ENCODE measurements around the gene ARHGEF1.

The ARHGEF1 gene

GRCh38 chr19:41917676-41918075 is 34.7 kb downstream of the ARHGEF1 start:
- in situ Hi-C loops (cut with MboI; ENCODE audit: low sequenced_read_pairs), result no loop called here

GRCh38 chr19:41918095-41918494 is 35.1 kb downstream of the ARHGEF1 start:
- in situ Hi-C loops (cut with MboI; ENCODE audit: low sequenced_read_pairs), result no loop called here

GRCh38 chr19:41918653-41919244 is 35.8 kb downstream of the ARHGEF1 start:
- in situ Hi-C loops (cut with MboI; ENCODE audit: low sequenced_read_pairs), result no loop called here

- in situ Hi-C loops (cut with MboI; ENCODE audit: low sequenced_read_pairs), result no loop called here
Measured at GRCh38 chr19:41919948-41920712, 37.1 kb downstream of the ARHGEF1 start.

- in situ Hi-C loops (cut with MboI; ENCODE audit: low sequenced_read_pairs), result no loop called here
Measured at GRCh38 chr19:41920882-41921576, 38.0 kb downstream of the ARHGEF1 start.

GRCh38 chr19:41921577-41922576 is 38.9 kb downstream of the ARHGEF1 start:
- in situ Hi-C loops (cut with MboI; ENCODE audit: low sequenced_read_pairs), result no loop called here

- in situ Hi-C loops (cut with MboI; ENCODE audit: low sequenced_read_pairs), result no loop called here
Measured at GRCh38 chr19:41922585-41922984, 39.6 kb downstream of the ARHGEF1 start.

GRCh38 chr19:41923045-41923788 is 40.2 kb downstream of the ARHGEF1 start:
- in situ Hi-C loops (cut with MboI; ENCODE audit: low sequenced_read_pairs), result no loop called here

GRCh38 chr19:41924151-41925145 is 41.5 kb downstream of the ARHGEF1 start:
- in situ Hi-C loops (cut with MboI; ENCODE audit: low sequenced_read_pairs), result no loop called here

GRCh38 chr19:41925208-41926003 is 42.4 kb downstream of the ARHGEF1 start:
- in situ Hi-C loops (cut with MboI; ENCODE audit: low sequenced_read_pairs), result no loop called here

- in situ Hi-C loops (cut with MboI; ENCODE audit: low sequenced_read_pairs), result no loop called here
Measured at GRCh38 chr19:41926028-41926762, 43.2 kb downstream of the ARHGEF1 start.

GRCh38 chr19:41926763-41927496 is 43.9 kb downstream of the ARHGEF1 start:
- in situ Hi-C loops (cut with MboI; ENCODE audit: low sequenced_read_pairs), result no loop called here

GRCh38 chr19:41927497-41928192 is 44.7 kb downstream of the ARHGEF1 start:
- in situ Hi-C loops (cut with MboI; ENCODE audit: low sequenced_read_pairs), result no loop called here

GRCh38 chr19:41928221-41928683 is 45.3 kb downstream of the ARHGEF1 start, which contains the start of gene ERFL:
Gene ERFL (minus strand): TSS chr19:41928449. CDS start chr19:41912919, 15,530 bp downstream.
- in situ Hi-C loops (cut with MboI; ENCODE audit: low sequenced_read_pairs), result no loop called here

GRCh38 chr19:41928754-41929535 is 46.0 kb downstream of the ARHGEF1 start:
- in situ Hi-C loops (cut with MboI; ENCODE audit: low sequenced_read_pairs), result no loop called here
